ENCODE data around the gene TIGD1.
A peak's percentile ranks its signal among the peaks of the same experiment; 100 is the strongest.
"Not testable (repeated sequence)": the region's sequence is repeated elsewhere in the genome, so short reads cannot be mapped to it uniquely, and the experiment has no call there.

TIGD1 gene

DNA sequence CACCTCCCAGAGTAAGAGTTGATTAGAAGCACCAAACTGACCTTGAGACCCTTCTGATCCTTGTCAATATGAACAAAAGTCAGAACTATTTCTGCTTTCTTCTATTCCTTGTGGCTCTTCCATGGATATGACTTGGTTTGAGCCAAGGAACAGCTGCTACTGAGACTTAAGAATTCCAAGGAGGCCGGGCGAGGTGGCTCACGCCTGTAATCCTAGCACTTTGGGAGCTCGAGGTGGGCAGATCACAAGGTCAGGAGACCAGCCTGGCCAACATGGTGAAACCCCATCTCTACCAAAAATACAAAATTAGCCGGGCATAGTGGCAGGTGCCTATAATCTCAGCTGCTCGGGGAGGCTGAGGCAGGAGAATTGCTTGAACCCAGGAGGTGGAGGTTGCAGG lies 20.1 kb upstream of the TIGD1 start:
- not testable (repeated sequence) for DNase-seq (ENCODE audit: low spot score); FAIRE-seq

DNA sequence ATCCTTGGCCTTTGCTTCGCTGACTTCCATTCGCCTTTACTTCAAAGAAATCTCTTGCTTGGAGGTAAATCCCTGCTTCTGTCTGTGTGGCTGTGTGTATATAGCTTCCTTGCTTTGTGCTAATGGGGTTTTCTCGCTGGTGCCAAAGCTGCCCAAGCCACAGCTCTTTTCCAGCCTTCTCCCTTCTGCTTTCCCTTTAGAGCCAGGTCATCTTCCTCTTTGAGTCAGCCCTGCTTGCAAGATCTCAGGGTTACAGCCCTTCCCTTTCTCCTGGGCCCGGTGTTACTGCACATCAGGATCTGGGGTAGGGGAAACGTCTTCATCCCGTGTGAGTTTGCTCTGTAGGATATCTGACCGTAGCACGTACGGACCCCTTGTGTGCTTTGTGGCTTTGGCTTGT lies 19.2 kb upstream of the TIGD1 start:
- DNase-seq (ENCODE audit: low spot score) (no peak), FAIRE-seq (no peak)

DNA sequence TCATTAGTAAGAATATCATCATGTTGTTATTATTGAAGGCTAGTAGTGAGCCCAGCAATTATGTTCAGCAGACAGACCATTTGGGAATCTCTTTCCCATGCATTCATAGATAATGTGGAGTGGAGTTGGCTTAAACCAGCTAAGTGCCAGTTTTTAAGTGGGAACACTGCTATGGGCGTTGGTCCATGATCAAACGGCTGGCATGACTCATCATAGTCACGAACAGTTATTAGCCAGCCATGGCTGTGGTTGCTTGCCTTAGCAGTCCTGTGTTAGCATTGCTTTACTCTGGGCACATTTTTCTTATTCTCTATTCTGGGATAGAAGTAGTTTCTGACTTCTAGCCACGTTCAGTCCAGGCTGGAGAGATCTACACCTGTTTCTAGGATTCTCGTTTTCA lies 17.8 kb upstream of the TIGD1 start:
- peak; percentile 90 for FAIRE-seq
- DNase-seq (ENCODE audit: low spot score): peak; percentile 61

GRCh38 chr2:232567721-232568120 lies 17.4 kb upstream of the TIGD1 start:
- no peak for DNase-seq (ENCODE audit: low spot score)
- FAIRE-seq: no peak

GRCh38 chr2:232563580-232563979 lies 13.2 kb upstream of the TIGD1 start:
- no peak for FAIRE-seq
- DNase-seq (ENCODE audit: low spot score): no peak

GRCh38 chr2:232562515-232563151 lies 12.3 kb upstream of the TIGD1 start:
- FAIRE-seq: no peak

GRCh38 chr2:232556426-232556825 lies 6.1 kb upstream of the TIGD1 start:
- no peak for FAIRE-seq

More at GRCh38 chr2:232562515-232563151, 12.3 kb upstream of the TIGD1 start:
- DNase-seq (ENCODE audit: low spot score): no peak

GRCh38 chr2:232551776-232552175 lies 1.4 kb upstream of the TIGD1 start:
- FAIRE-seq (no peak), DNase-seq (ENCODE audit: low spot score) (no peak)

More at GRCh38 chr2:232556426-232556825, 6.1 kb upstream of the TIGD1 start:
- DNase-seq (ENCODE audit: low spot score): no peak

- DNase-seq (ENCODE audit: low spot score): no peak
- FAIRE-seq: no peak
Observed at GRCh38 chr2:232551250-232551638, 887 bp upstream of the TIGD1 start.

- no peak for FAIRE-seq
- no peak for DNase-seq (ENCODE audit: low spot score)
Observed at GRCh38 chr2:232549655-232550353, 553 bp downstream of the TIGD1 start.

DNA sequence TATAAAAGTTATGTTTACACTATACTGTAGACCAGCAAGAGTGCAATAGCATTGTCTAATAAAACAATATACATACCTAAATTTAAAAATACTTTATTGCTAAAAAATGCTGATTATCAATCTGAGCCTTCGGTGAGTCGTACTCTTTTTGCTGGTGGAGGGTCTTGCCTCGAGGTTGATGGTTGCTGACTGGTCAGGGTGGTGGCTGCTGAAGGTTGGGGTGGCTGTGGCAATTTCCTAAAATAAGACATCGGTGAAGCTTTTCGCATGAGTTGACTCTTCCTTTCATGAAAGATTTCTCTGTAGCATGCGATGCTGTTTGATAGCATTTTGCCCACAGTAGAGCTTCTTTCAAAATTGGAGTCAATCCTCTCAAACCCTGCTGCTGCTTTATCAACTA lies 2.4 kb downstream of the TIGD1 start:
- DNase-seq (ENCODE audit: low spot score): no peak
- FAIRE-seq: no peak

DNA sequence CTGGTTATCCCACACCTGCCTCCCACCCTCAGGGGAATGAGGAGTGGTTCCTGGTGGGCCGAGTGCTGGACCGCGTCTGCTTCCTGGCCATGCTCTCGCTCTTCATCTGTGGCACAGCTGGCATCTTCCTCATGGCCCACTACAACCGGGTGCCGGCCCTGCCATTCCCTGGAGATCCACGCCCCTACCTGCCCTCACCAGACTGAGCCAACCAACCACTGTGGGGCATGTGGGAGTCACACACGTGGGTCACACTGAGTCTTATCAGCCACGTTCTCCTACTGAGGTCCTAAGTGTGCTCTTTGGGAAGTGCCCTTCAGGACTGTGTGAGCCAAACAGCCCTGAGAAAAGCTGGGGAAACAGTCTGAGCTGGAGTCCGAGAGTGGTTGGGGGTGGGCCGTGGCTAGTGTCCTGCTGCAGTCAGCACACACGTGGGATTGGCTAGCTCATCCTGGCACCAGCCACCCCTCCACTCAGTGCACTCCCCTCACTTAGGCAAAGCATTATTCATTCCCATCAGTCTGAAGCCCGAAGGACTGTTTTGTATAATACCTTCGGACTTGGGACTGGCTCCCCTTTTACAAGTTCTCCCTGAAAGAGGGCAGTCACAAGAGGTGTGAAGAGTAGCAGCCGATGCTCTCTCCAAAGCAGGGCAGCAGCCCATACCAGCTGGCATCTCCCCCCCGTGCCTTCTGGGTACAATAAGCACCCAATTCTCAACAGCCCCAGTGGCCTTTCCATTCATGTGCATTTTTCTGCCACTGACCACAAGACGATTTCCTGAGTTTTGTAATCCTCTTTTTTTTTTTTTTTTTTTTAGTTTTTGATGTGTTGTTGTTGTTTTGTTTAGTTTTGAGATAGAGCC lies 4.6 kb downstream of the TIGD1 start:
- FAIRE-seq (no peak), DNase-seq (ENCODE audit: low spot score) (no peak)

DNA sequence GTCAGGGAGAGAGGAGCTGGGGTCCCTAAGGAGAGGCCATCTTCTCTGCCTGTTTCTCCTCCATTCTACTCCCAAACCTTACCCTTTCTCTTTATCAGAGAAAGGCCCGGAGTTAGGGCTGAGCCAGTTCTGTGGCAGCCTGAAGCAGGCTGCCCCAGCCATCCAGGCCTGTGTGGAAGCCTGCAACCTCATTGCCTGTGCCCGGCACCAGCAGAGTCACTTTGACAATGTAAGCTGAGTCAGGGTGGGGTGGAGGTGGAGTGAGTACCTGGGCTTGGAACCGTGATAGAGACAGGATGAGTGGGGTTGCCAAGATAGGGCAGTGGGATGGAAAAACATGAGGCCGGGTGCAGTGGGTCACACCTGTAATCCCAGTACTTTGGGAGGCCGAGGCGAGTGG lies 5.7 kb downstream of the TIGD1 start:
- FAIRE-seq (no peak), DNase-seq (ENCODE audit: low spot score) (no peak)

DNA sequence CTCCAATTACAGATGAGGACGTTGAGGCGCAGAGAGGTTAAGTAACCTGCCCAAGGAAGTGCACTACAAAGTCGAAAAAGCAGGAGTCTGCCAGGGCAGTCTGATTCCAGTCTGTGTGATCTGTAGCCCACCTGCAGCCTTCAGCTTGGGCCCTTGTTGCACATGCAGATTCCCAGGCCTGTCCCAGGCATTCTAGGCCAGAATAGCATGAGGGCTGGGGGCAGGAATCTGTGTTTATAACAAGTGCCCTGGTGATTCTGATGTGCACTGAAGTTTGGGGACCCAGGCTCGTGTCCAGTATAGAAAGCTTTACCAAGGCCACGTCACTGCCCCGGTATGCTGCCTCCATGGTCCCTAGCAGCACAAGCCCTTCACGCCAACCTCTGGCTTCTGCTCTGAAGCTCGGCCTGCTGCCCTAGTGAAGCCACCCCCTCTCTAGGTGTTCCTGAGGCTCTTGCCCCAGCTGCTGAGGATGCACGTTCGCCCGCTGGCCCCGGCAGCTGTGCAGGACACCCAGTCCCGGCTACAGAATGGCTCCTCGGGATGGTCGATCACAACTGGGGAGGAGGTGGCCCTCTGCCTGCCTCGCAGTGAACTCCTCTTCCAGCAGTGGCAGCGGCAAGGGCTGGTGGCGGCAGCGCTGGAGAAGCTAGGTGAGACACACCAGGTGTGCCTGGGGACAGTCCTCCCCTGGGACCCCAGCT lies 6.3 kb downstream of the TIGD1 start:
- FAIRE-seq: no peak

GRCh38 chr2:232543491-232543890 lies 6.9 kb downstream of the TIGD1 start:
- DNase-seq (ENCODE audit: low spot score) (no peak), FAIRE-seq (no peak)

More for the DNA sequence above, 6.3 kb downstream of the TIGD1 start:
- DNase-seq (ENCODE audit: low spot score): no peak

GRCh38 chr2:232542715-232543467 lies 7.5 kb downstream of the TIGD1 start:
- DNase-seq (ENCODE audit: low spot score) (no peak), FAIRE-seq (no peak)

GRCh38 chr2:232541961-232542714 lies 8.2 kb downstream of the TIGD1 start:
- FAIRE-seq (no peak), DNase-seq (ENCODE audit: low spot score) (no peak)

- FAIRE-seq: no peak
- DNase-seq (ENCODE audit: low spot score): no peak
Observed at GRCh38 chr2:232541195-232541960, 9.0 kb downstream of the TIGD1 start.

DNA sequence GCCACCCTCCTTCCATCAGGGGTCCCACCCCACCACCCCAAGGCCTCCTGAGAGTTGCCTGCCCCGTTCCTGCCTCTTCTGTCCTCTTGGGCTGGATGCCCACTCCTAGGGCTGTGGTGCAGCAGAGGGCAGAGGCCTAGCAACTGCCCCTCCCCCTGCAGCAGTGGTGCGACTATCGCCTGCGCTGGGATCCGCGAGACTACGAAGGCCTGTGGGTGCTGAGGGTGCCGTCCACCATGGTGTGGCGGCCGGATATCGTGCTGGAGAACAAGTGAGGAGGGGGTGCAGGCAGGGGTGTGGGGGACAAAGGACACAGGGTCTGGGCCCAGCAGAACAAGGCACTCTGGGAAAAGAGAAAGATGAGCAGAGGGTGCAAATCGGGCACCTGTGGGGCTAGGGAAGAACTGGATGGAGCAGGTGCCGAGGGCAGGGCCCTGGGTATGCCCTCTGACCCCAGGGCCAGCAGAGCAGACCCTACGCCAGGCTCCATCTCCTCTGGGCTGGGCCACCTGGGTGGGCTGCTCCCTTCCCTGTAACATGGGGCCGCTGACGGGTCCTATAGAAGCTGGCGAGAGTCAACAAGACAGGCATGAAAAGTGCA lies 9.8 kb downstream of the TIGD1 start:
- no peak for DNase-seq (ENCODE audit: low spot score)
- FAIRE-seq: no peak
